Hematopoietic multipotent progenitor cell treated with erythropoietin and hydrocortisone succinate and interleukin-3 and kit ligand, for 4 days (in vitro differentiated cells): Measurements from ENCODE around the gene SMYD3.

ENCODE experiments used
- DNase-seq: peaks from one replicate; pipeline ENCODE4 v3.0.0-alpha.2; 2015

The SMYD3 gene

DNA sequence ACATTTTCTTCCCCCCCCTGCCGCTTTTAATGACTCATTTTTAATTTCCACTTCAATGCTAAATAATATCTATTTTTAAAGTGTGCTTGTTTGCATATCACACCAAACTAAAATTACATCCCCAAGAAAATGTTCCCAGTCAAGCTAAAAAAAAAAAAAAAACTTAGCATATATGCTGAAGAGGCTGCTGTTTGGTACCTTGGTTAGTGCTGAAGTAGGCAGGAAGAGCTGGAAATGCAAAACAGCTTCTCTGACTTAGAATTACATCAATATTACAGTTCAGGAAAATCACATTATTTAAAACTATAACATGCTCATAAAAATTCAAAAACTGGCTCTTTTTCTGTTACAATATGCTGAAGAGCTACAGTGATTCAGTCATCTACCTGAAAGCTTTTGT is 372.3 kb downstream of the SMYD3 start:
- DNase-seq = no peak

DNA sequence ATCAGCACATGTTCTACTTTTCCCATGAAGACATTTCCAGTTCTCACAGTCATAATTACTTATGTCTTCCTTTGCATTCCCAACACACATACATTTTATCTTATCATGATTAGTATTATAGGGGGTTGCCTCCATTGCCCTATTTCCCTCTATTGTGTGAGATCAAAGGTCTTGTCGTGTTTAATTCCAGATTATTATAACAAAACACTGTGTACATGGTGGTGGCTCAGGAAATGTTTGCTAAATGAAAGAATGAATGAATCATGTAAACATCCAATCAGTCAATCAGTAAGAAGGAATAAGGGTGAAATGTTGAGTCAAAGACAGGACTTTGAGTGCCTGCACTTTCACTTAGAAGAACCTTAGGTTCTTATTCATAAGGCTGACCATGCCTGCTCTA is 376.0 kb downstream of the SMYD3 start:
- no peak for DNase-seq

DNA sequence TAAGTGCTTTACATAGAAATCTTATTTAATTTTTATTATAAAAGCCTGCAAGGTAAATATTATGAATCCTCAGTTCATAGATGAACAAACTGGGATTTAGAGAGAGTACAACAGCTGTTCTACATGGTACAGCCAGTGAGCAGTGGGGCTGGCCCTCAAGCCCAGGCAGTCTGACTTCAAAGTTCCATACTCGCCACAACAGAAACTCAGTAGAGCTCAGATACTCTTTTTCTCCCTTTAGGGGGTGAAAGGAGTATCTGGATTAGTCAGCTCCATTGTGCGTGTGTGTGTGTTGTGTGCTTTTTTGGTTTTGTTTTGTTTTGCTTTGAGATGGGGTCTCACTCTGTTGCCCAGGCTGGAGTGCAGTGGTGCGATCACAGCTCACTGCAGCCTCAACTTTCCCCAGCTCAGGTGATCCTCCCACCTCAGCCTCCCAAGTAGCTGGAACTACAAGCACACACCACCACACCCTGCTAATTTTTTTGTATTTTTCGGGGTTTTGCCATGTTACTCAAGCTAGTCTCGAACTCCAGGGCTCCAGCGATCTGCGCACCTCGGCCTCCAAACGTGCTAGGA is 378.5 kb downstream of the SMYD3 start:
- DNase-seq = no peak

DNA sequence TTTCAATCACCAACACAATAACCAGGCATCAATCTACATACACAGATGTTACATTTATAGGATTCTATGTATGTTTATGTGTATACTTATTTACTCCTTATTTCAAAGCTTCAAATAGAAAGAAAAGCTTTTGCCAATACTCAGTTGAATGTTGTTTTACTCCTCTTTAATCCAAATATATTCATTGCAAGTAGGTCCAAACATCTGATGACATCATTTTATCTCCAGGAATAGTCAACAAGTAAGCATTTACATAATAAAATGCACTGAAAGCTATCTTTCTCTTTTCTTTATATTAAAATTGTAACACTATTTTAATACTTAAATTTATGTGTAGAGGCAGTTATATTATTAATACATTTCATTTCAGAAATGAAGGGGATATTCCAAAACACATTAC is 380.5 kb downstream of the SMYD3 start:
- DNase-seq = no peak

DNA sequence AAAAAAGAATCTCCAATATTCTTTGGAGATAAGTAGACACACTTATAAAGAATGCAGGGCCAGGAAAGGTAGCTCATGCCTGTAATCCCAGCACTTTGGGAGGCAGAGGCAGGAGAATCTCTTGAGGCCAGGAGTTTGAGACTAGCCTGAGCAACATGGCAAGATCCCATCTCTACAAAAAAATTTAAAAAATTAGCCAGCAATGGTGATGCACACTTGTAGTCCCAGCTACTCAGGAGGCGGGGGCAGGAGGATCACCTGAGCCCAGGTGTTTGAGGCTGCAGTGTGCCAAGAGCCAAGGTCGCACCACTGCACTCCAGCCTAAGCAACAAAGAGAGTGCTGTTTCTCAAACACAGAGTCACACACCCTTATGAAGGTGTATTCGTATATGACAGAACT is 385.0 kb downstream of the SMYD3 start:
- DNase-seq = no peak

DNA sequence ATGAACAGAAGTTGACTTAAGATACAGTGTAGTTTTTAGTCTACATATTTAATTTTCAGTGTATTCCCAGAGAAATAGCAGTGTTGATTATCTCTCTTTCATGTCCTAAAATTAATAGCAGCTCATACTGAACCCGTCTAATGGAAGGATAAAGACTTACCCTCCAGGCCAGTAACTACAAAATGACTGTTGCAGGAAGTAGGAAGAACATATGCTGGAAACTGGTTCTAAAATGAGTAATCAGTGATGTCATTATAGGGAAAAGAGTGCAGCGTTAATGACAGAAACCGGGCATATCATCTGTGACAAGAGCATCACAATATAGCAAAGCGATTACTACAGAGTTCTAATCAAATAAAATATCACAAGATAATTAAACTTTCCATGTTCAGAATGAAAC is 385.5 kb downstream of the SMYD3 start:
- no peak for DNase-seq

DNA sequence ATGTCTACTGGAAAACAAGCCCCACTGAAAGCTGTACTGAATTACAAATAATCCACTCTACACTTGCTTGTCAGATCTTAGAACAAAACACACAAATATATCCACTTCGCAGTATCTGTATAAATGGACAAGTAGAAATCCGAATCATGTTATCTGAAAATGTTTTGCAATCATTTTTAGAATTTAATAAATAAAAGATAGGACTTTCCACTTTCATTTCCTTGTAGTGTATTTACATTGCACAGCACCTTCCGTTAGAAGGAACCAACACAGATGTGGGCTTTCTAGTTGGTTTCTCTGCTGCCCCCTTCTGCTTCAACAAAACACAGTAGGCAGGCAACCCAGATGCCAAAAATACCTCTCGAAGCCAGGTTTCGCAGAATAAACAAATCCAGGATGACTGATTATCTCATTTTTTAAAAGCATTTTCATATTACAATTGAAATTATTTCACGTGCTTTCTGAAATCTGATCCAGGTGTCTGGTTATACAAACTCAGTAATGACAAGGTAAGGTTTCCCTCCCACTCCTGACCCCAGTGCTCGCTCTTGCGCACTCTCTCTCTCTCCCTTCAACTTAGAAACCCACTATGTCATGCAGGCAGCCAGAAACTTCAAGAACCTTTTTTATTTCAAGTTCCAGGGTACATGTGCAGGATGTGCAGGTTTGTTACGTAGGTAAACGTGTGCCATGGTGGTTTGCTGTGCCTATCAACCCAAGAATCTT is 389.9 kb downstream of the SMYD3 start:
- peak; percentile 90 for DNase-seq

DNA sequence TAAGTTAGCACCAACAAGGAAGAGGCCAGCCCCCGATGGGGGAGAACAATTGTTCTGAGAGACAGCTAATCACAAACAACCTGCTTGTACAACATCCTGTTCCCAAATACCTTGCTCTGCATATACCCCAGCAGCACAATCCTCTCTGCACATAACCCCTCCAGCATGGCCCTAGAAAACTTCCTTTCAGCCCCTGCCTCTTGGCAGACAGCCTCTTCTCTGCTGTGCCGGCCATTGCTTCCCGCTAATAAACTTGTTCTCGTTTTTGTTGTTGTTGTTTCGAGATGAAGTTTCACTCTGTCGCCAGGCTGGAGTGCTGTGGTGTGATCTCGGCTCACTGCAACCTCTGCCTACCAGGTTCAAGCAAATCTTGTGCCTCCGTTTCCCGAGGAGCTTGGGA is 392.7 kb downstream of the SMYD3 start:
- peak; percentile 6 for DNase-seq

DNA sequence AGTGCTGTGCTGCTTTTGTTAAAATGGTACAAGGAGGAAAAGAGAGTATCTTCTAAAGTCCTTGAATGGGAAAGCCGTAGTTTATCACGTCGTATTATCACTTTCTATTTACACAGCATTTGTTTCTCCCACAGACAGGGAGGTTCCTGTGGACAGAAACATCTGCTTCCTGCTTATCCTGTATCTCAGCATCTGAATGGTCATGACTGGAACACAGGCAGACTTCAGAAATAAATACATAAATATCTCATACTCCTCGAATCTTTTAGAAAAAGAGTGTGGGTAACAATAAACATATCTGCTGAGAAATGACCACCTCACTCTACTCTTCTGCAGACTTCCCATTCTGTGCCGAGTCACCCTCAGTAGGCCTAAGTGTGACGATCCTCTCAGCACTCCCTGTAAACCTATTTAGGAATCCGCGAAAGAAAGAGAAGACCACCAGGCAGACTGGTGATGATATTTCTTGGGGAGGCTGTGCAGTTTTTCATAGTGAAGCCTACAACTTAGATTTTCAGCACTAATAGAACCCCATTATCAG is 393.5 kb downstream of the SMYD3 start:
- peak; percentile 81 for DNase-seq

DNA sequence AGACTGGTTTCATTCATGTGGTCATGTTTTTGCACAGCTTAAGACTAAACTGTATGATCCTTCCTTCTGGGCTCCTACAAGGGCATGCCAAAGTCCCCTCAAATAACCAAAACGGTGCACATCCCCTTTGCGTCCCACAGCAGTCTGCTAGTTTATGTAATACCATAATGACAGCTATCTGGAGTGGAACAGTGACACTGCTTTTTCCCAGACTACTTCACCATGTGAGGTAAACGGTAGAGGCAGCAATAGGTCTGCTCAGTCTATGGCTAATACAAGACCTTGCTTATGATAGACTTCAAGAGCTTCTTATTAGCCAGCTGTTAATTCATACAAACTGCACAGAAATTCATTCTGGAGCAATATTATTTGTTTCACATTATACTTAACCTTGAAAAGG is 395.5 kb downstream of the SMYD3 start:
- DNase-seq = peak; percentile 50

DNA sequence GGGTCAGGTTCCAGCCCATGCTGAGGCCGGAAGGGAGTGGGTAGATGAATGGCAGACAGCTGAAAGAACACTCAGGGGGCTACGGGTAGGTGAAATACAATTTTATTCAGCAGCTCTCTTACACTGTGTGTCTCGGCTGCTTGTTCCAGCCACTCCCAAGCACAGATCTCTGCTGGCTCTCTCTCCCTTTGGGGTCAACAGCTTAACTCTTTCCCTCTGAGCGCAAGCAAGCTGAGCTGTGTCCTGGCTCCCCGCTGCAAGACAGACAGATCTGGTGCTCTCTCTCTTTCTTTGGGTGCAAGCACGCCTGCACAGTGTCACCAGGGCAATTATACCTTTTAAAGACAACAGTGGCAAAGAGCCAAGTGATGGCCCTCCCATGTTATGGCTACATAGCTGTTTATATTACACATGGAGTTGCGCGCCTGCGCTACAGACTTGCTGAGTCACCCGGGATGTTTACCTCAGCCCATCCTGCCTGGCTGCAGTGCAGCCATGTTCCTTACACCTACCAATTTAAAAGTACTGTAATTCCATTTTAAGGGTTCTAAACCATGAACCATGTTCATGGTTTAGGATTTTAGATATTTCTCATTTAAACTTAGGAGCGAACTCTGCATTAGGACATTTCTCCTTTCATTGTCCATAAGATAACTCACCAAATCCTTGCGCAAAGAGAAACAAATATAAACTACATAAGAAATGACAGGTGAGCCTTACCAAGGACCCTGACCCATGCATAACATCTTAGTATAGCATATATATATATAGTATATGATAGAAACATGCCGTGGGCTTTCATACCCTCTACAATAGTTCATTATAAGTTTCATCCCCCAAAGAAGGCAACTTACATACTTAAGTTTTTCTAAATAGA is 396.5 kb downstream of the SMYD3 start:
- DNase-seq = peak; percentile 24

DNA sequence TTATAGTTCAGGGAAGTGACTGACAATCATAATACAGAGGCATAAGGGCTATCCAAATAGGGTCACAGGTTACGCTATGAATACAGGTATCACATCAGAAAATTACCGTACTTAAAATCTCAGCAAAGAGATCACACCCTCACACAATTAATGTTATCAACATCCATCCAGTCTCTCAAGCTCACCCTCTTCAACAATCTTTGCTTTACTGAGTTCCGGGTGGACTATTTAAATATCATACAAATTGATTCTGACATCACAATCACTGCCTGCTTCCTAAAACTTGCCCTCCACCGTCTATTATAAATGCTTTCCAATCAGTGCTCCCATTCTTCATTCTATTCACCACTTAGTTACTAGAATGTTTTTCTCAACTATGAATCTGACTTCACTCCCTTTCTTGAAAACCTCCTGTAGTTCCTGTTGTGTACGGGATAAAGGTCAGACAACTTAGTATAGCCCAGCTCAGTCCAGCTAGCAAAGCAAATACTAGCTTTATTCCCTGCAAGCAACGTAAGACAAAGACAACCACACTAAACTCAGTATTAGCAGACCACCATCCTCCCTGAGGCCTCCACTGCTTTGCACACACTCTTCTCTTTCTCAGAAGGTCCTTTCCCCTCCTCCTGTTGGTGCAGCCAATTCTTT is 398.7 kb downstream of the SMYD3 start:
- DNase-seq = no peak

DNA sequence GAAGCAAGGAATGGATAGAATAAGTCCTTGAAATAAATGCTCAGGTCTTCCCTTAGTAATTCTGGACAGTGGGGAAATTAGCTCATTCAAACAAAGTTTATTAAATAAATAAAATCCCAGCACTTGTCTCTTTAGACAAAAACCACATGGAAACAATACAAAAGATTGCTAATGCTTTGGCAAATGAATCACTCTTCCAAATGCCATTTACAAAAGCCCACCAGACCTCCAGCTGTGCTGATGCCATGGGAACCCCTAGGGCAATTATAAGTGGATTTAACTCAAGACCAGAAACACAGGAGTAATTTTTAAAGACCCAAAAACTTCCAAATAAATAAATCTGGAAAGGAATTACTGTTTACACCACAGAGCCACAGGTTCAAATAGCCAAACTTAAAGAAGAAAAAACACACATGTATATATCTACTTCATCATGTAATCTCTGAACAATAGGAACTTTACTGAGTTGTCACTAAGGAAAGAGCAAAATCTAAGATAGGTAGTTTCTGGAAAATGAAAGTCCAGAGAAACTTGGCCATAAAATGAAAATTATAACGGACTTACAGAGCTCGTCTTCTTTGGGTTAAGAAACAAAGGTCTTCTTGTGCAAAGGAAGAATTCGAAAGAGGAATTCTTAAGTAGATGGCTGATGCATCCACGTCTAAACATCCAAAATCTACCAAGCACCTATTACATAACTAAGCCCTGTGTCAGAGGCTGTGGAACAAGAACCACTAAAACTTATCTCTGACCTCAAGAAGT is 399.4 kb downstream of the SMYD3 start:
- DNase-seq = peak; percentile 46

DNA sequence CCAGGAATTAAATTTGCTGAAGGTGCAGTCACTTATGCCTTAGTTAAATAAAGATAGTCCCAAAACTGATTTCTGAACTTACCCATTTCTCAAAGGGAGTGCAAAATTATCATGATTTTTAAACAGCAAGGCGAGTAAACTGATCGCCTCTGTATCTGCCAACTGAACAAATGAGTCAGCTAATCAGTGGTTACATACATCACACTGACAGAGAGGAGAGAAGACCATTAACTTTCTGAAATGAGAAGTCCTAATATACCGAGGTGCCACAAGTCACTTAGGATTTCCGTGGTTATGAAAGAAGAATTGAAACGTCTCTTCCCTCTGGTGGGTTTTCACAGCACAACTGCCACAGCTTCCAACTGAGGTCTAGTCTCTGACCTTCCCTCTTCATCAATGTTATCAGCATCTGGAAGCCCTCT is 400.7 kb downstream of the SMYD3 start:
- DNase-seq = peak; percentile 86

DNA sequence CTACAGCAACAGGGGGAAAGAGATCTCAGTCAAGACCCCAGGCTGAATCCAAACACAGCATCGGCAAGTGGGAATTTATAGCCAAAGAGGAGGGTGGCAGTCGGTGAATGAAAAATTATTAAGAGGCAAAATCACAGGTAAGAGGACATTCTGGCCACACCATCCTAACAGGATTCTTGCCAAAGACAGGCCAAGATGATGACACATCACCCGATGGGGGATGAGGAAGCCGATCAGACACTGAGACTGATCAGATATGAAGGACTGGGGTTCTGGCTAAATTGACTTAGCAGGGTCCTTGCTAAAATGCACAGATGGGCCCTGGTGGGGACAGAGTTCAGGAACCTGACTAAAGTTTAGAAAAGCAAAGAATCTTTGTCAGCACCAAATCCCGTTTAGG is 402.2 kb downstream of the SMYD3 start:
- peak; percentile 39 for DNase-seq

DNA sequence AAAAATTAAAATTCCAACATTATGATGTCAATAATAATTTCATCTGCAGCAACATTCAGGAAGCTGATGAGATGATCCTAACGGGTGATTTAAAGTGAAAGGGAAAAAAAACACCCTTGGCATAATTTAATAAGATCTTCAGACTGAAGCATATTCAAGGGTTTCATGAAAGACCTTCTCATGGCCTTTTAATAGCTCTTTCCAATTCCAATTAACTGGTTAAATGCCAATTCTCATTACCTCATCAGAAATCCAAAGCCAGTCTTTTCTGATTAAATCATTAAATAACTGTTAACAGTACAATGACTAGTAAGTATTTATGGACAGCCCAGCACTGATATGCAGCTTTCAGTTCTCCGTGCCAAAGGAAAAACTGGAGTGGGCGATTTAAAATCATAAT is 407.5 kb downstream of the SMYD3 start:
- DNase-seq = no peak

DNA sequence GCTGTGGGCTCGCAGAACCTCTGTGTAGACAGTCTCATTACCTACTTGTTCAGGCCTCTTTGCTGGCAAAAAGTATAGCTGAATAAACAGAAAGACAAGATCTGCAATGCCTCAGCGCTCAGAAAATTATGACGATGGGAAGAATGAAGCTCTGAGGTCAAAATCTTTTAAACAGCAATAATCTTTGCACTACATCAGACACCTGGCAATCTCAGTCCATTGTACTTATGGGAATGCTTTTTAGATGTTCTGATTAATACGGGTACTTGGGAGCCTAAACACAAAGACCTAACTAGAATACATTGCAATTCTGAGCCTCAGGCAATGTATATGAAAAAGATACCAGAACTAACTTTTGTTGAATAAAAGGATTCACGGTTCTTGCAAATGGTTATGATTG is 410.7 kb downstream of the SMYD3 start:
- DNase-seq = no peak

DNA sequence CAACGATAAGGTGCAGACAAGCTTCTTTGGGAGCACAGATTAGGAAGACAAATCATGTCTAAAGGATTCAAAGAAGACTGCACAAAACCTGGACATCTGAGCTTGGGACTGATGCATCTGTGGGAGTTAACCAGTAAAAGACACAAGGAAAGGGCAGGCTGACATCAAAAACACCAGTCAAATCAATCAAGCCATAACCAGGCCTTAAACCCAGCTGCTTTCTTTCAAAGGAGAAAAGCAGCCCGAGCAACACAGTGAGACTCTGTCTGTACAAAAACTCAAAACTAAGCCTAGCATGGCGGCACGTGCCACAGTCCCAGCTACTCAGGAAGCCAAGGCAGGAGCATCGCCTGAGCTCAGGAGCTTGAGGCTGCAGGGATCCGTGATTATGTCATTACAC is 411.6 kb downstream of the SMYD3 start:
- DNase-seq = no peak

DNA sequence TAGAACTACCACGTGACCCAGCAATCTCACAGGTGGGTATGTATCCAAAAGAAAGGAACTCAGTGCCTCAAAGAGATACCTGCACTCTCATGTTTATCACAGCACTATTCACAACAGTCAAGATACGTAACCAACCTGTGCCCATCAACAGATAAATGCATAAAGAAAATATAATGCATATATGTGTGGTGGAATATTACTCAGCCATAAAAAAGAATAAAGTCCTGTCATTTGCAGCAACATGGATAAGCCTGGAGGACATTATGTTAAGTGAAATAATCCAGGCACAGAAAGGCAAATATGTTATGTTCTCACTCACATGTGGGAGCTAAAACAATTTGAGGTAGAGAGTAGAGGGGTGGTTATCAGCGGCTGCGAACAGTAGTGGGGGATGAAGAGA is 413.8 kb downstream of the SMYD3 start:
- no peak for DNase-seq

DNA sequence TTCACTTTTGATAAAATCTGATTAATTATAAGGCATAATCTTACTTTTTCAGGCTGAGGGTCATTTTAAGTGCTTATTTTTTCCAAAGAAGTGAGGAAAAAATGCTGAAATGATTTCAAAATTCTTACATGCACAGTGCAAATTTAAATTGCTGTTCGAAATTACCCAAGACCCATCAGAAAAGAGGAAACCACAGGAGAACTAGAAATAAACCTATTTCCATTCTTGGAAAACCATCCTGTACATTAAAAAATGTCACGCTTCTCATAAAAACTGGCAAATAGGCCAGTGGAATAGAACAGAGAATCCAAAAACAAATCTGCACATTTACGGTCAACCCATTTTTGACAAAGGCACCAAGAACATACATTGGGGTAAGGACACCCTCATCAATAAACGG is 414.9 kb downstream of the SMYD3 start:
- DNase-seq = peak; percentile 41

DNA sequence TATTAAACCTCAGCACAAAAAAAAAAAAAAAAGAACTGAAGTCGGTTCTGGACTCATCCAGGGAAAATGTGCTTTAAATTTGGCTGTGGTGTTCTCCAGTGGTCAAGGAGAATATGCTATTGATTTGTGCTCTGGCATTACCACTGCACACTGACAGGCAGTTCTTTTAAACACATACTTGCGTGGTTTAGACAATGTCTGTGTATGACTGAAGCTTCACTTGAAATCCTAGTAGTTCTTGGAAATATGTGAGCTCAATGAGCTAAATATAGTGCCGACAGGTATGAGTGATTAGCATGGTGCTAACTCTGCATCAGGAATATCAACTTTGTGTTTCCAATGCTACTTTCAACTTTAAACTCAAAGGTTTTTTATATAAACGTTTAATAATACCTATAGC is 415.6 kb downstream of the SMYD3 start:
- no peak for DNase-seq

DNA sequence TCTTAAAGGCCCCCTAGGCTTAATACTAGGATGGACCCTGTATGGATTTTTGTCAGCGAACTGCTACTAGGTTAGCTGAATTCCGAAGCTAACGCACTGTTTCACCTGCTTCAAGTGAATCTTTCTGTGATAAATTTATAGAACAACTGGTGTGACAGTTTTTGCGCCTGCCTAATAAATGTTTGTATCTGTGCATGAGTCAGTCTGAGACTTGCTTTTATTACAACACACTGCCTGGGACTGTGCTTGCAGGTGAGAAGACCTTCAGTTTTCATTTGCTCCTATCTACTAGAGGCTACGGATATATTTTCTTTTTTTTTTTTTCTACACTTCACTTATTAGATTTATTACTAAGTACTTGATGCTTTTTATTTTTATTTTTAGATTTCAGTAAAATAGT is 420.9 kb downstream of the SMYD3 start:
- no peak for DNase-seq
